Stimulated activated naive B cell treated with anti-CD40 and anti-IgM and Interleukin-4, amounts not matched to agents 10 μg/mL and 1 μg/mL and 100 μg/mL, for 72 hours (primary cell): ENCODE data around the gene ANKRD27.
A peak's percentile ranks its signal among the peaks of the same experiment; 100 is the strongest.
"Not testable (repeated sequence)": the region's sequence is repeated elsewhere in the genome, so short reads cannot be mapped to it uniquely, and the experiment has no call there.

Experiments used
- ATAC-seq, 2 donors: fragments of 150-1000 bp; cut with Tn5 transposase; replicated peaks; 2 replicates each; pipeline ENCODE4 v1.10.0; 2021; ENCODE audit warnings: moderate library complexity in 1 of 2
- DNase-seq: peaks from one replicate; pipeline ENCODE4 v3.0.0; 2021
- H3K27ac Mint-ChIP-seq: one replicate; pipeline ENCODE4 v1.8.0; 2022; ENCODE audit warnings: mild to moderate bottlenecking, mixed read lengths
- H3K27me3 Mint-ChIP-seq, 2 donors: one replicate each; pipeline ENCODE4 v1.8.0; 2022; ENCODE audit warnings: mixed read lengths in 2 of 2
- H3K36me3 Mint-ChIP-seq, 2 donors: one replicate each; pipeline ENCODE4 v1.8.0; 2022; ENCODE audit warnings: mixed read lengths in 2 of 2, mild to moderate bottlenecking in 1 of 2
- H3K4me1 Mint-ChIP-seq, 2 donors: one replicate each; pipeline ENCODE4 v1.8.0; 2022; ENCODE audit warnings: mixed read lengths in 2 of 2, mild to moderate bottlenecking in 1 of 2
- H3K4me3 Mint-ChIP-seq, 2 donors: one replicate each; pipeline ENCODE4 v1.8.0; 2022; ENCODE audit warnings: mild to moderate bottlenecking in 2 of 2, mixed read lengths in 2 of 2, moderate library complexity in 1 of 2
- H3K9me3 Mint-ChIP-seq, 2 donors: one replicate each; pipeline ENCODE4 v1.8.0; 2022; ENCODE audit warnings: mixed read lengths in 2 of 2, mild to moderate bottlenecking in 1 of 2

The ANKRD27 gene

GRCh38 chr19:32594021-32594420, 81.0 kb downstream of the ANKRD27 start:
- Mint-ChIP-seq H3K27ac (no peak overlapping the region), H3K4me3 (no peak overlapping the region), H3K36me3 (peaks cover 37 to 58% of the 10 kb centered on the region in 2 donors), H3K4me1 (peaks cover 0 to 2% of the 10 kb centered on the region in 2 donors), H3K9me3 (no peaks in the 10 kb centered on the region), H3K27me3 (no peaks in the 10 kb centered on the region)
- DNase-seq (no peak), ATAC-seq (no peak)

- ATAC-seq, H3K4me3 Mint-ChIP-seq, H3K9me3 Mint-ChIP-seq, H3K27me3 Mint-ChIP-seq, H3K27ac Mint-ChIP-seq, H3K4me1 Mint-ChIP-seq, DNase-seq: not testable (repeated sequence)
- peaks cover 40 to 48% of the 10 kb centered on the region in 2 donors for H3K36me3 Mint-ChIP-seq
These were observed 87.1 kb downstream of the ANKRD27 start for GRCh38 chr19:32587747-32588504.

GRCh38 chr19:32581705-32582179, 93.2 kb downstream of the ANKRD27 start:
- peak overlapping the region; percentile 90 to 93 for H3K4me3 Mint-ChIP-seq
- ATAC-seq (no peak), DNase-seq (no peak)
- no peaks in the 10 kb centered on the region for H3K9me3 Mint-ChIP-seq
- peak overlapping the region; percentile 62 for H3K27ac Mint-ChIP-seq
- H3K36me3 Mint-ChIP-seq: peaks cover 16 to 20% of the 10 kb centered on the region in 2 donors
- peaks cover 6 to 8% of the 10 kb centered on the region in 2 donors for H3K27me3 Mint-ChIP-seq
- H3K4me1 Mint-ChIP-seq: peaks cover 11 to 13% of the 10 kb centered on the region in 2 donors

- DNase-seq: peak; percentile 91
- Mint-ChIP-seq H3K4me1 (peaks cover 11 to 13% of the 10 kb centered on the region in 2 donors), H3K36me3 (peaks cover 10 to 13% of the 10 kb centered on the region in 2 donors), H3K27me3 (peaks cover 9 to 12% of the 10 kb centered on the region in 2 donors), H3K4me3 (peak within 1 kb of the TSS; percentile 90 to 93), H3K27ac (peak within 1 kb of the TSS; percentile 94), H3K9me3 (no peaks in the 10 kb centered on the region)
- ATAC-seq: peak; percentile 93 to 95
These were observed 93.9 kb downstream of the ANKRD27 start, which contains the start of gene PDCD5 for GRCh38 chr19:32580901-32581704. Gene PDCD5, plus strand, starts transcription at chr19:32581190. Its CDS starts 72 bp downstream, at chr19:32581262.

GRCh38 chr19:32580353-32580900, 94.6 kb downstream of the ANKRD27 start:
- Mint-ChIP-seq H3K9me3 (peaks cover 0 to 1% of the 10 kb centered on the region in 2 donors), H3K4me1 (peaks cover 11 to 13% of the 10 kb centered on the region in 2 donors), H3K27ac (peak overlapping the region; percentile 65), H3K36me3 (peaks cover 5 to 11% of the 10 kb centered on the region in 2 donors), H3K4me3 (peak overlapping the region; percentile 90 to 91), H3K27me3 (peaks cover 16 to 19% of the 10 kb centered on the region in 2 donors)
- ATAC-seq (peak in 1 of 2 donors; percentile 33), DNase-seq (no peak)

GRCh38 chr19:32576790-32577189, 98.2 kb downstream of the ANKRD27 start:
- ATAC-seq (no peak), DNase-seq (no peak)
- Mint-ChIP-seq H3K4me1 (no peaks in the 10 kb centered on the region), H3K36me3 (peaks cover 0 to 1% of the 10 kb centered on the region in 2 donors), H3K27me3 (peaks cover 26 to 36% of the 10 kb centered on the region in 2 donors), H3K4me3 (no peak overlapping the region), H3K27ac (no peak overlapping the region), H3K9me3 (peaks cover 0 to 2% of the 10 kb centered on the region in 2 donors)

- Mint-ChIP-seq H3K9me3 (peaks cover 0 to 2% of the 10 kb centered on the region in 2 donors), H3K27me3 (peaks cover 41 to 61% of the 10 kb centered on the region in 2 donors), H3K36me3 (no peaks in the 10 kb centered on the region), H3K4me1 (no peaks in the 10 kb centered on the region), H3K4me3 (no peak overlapping the region), H3K27ac (no peak overlapping the region)
- ATAC-seq (no peak), DNase-seq (no peak)
These were observed 101.5 kb downstream of the ANKRD27 start for GRCh38 chr19:32573492-32573794.

GRCh38 chr19:32572700-32573491, 102.1 kb downstream of the ANKRD27 start:
- H3K36me3 Mint-ChIP-seq, H3K4me1 Mint-ChIP-seq, ATAC-seq, H3K9me3 Mint-ChIP-seq, DNase-seq, H3K4me3 Mint-ChIP-seq, H3K27ac Mint-ChIP-seq: not testable (repeated sequence)
- peaks cover 41 to 65% of the 10 kb centered on the region in 2 donors for H3K27me3 Mint-ChIP-seq

- H3K27me3 Mint-ChIP-seq: peaks cover 37 to 63% of the 10 kb centered on the region in 2 donors
- H3K27ac Mint-ChIP-seq, H3K9me3 Mint-ChIP-seq, H3K4me3 Mint-ChIP-seq, ATAC-seq, H3K36me3 Mint-ChIP-seq, H3K4me1 Mint-ChIP-seq, DNase-seq: not testable (repeated sequence)
These were observed 103.4 kb downstream of the ANKRD27 start for GRCh38 chr19:32571471-32572075.

- ATAC-seq (peak; percentile 59 to 73), DNase-seq (no peak)
- no peaks in the 10 kb centered on the region for H3K9me3 Mint-ChIP-seq
- H3K27me3 Mint-ChIP-seq: peaks cover 29 to 54% of the 10 kb centered on the region in 2 donors
- no peaks in the 10 kb centered on the region for H3K4me1 Mint-ChIP-seq
- no peak overlapping the region for H3K4me3 Mint-ChIP-seq
- H3K36me3 Mint-ChIP-seq: no peaks in the 10 kb centered on the region
- H3K27ac Mint-ChIP-seq: no peak overlapping the region
These were observed 104.7 kb downstream of the ANKRD27 start for GRCh38 chr19:32570081-32570785.

GRCh38 chr19:32567486-32567885, 107.5 kb downstream of the ANKRD27 start:
- Mint-ChIP-seq H3K27me3 (peaks cover 23 to 37% of the 10 kb centered on the region in 2 donors), H3K4me3 (no peak overlapping the region), H3K4me1 (no peaks in the 10 kb centered on the region), H3K27ac (no peak overlapping the region), H3K9me3 (no peaks in the 10 kb centered on the region), H3K36me3 (no peaks in the 10 kb centered on the region)
- no peak for ATAC-seq
- no peak for DNase-seq

GRCh38 chr19:32566246-32566830, 108.6 kb downstream of the ANKRD27 start:
- DNase-seq (no peak), ATAC-seq (no peak)
- no peak overlapping the region for H3K27ac Mint-ChIP-seq
- H3K4me1 Mint-ChIP-seq: no peaks in the 10 kb centered on the region
- H3K9me3 Mint-ChIP-seq: no peaks in the 10 kb centered on the region
- H3K36me3 Mint-ChIP-seq: no peaks in the 10 kb centered on the region
- H3K27me3 Mint-ChIP-seq: peaks cover 23 to 37% of the 10 kb centered on the region in 2 donors
- no peak overlapping the region for H3K4me3 Mint-ChIP-seq

GRCh38 chr19:32563761-32564160, 111.2 kb downstream of the ANKRD27 start:
- peaks cover 0 to 1% of the 10 kb centered on the region in 2 donors for H3K9me3 Mint-ChIP-seq
- no peak for ATAC-seq
- DNase-seq: no peak
- H3K4me1 Mint-ChIP-seq: peaks cover 0 to 3% of the 10 kb centered on the region in 2 donors
- no peak overlapping the region for H3K4me3 Mint-ChIP-seq
- H3K27me3 Mint-ChIP-seq: peaks cover 15 to 22% of the 10 kb centered on the region in 2 donors
- no peak overlapping the region for H3K27ac Mint-ChIP-seq
- H3K36me3 Mint-ChIP-seq: no peaks in the 10 kb centered on the region
